ENCODE results near the gene FGF14. TPM values are rescaled to one million over a fixed set of nuclear protein-coding genes. Genes with fewer than 3 reads are reported as not detected.
A peak's percentile ranks its signal among the peaks of the same experiment; 100 is the strongest.

The FGF14 gene
- total RNA-seq, 3 donors from 2014 or later, result under 0.01 to 0.29 (median under 0.01) TPM

DNA sequence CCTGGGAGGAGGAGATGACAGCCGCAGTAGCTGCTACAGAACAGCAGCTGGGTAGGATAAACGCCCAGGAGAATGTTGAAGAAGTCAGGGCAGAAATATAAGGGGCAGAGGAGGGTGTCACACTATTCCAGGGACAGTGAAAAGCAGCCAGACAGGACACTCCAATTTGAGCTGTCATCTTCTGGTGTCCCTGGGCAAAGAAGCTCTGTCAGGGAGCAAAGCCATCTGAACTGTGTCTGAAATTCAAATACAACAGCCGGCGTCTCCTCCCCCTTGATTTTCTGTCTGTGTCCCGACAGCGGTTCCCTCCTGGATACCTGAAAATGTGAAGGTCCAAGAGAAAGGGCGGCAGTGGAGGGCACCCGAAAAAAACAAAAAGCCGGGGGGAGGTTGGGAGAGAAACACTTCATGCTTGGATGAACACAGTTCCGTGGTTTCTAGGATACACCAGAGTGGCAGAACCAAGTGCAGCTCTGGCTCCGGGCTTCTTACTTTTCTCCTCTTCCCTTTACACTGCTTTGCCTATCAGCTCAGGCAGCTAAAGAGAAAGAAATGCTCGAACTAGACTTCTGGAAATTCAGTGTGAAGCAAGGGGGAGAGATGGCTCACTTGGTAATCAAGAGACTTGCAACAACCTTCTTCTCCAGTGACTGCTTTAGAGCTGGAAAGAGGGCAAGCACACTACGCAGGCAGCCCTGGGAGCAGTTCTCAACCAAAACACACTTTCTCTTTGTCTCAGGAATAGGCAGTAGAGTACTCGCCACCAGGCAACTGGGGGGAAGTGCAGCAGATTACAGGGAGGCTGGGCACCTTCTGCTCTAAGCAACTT is 483.8 kb downstream of the FGF14 start:
- Histone ChIP-seq H3K36me3 (no peaks in the 10 kb centered on the region), H3K4me1 (no peaks in the 10 kb centered on the region), H3K9me3 (no peaks in the 10 kb centered on the region), H3K27ac (no peak overlapping the region), H3K27me3 (peaks cover 10 to 71% of the 10 kb centered on the region in 2 donors), H3K4me3 (peak overlapping the region in 1 of 3 donors; percentile 5)
- TF ChIP-seq, protein P1, sequence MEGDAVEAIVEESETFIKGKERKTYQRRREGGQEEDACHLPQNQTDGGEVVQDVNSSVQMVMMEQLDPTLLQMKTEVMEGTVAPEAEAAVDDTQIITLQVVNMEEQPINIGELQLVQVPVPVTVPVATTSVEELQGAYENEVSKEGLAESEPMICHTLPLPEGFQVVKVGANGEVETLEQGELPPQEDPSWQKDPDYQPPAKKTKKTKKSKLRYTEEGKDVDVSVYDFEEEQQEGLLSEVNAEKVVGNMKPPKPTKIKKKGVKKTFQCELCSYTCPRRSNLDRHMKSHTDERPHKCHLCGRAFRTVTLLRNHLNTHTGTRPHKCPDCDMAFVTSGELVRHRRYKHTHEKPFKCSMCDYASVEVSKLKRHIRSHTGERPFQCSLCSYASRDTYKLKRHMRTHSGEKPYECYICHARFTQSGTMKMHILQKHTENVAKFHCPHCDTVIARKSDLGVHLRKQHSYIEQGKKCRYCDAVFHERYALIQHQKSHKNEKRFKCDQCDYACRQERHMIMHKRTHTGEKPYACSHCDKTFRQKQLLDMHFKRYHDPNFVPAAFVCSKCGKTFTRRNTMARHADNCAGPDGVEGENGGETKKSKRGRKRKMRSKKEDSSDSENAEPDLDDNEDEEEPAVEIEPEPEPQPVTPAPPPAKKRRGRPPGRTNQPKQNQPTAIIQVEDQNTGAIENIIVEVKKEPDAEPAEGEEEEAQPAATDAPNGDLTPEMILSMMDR (IDR thresholded peaks at IDR 0.05), result no peak
- no peak for TF ChIP-seq POLR2A (IDR thresholded peaks at IDR 0.05)
- no peak for TF ChIP-seq POLR2AphosphoS5 (IDR thresholded peaks at IDR 0.05)
- intact Hi-C loops (cut with DNase I; ENCODE audit: low total_unique reads), result no loop called here
- DNase-seq (ENCODE audit: low spot score in 2 of 2), result no peak

DNA sequence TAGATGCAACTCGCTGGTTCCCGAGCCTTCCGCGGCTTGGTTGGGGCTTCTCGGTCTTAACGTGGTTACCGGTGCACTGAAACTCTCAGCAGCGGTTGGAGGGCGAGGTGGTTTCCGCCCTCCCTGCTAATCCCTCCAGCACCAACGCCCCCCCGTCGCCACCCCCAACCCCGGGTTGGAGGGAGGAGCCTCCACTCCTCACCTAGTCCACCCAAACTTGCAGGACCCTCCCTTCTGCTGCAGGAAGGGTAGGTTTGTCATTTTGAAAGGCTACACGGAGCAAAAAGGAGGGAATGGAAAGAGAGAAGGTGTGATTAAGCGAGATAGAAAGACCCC is 484.4 kb downstream of the FGF14 start:
- Histone ChIP-seq H3K36me3 (no peaks in the 10 kb centered on the region), H3K27ac (no peak overlapping the region), H3K9me3 (no peaks in the 10 kb centered on the region), H3K4me3 (peak overlapping the region in 1 of 3 donors; percentile 5), H3K4me1 (no peaks in the 10 kb centered on the region), H3K27me3 (peaks cover 10 to 71% of the 10 kb centered on the region in 2 donors)
- intact Hi-C loops (cut with DNase I; ENCODE audit: low total_unique reads), result no loop called here
- TF ChIP-seq POLR2AphosphoS5 (IDR thresholded peaks at IDR 0.05) (no peak), POLR2A (IDR thresholded peaks at IDR 0.05) (no peak)
- TF ChIP-seq, protein P1 (IDR thresholded peaks at IDR 0.05), result no peak
- DNase-seq (ENCODE audit: low spot score in 2 of 2), result no peak

DNA sequence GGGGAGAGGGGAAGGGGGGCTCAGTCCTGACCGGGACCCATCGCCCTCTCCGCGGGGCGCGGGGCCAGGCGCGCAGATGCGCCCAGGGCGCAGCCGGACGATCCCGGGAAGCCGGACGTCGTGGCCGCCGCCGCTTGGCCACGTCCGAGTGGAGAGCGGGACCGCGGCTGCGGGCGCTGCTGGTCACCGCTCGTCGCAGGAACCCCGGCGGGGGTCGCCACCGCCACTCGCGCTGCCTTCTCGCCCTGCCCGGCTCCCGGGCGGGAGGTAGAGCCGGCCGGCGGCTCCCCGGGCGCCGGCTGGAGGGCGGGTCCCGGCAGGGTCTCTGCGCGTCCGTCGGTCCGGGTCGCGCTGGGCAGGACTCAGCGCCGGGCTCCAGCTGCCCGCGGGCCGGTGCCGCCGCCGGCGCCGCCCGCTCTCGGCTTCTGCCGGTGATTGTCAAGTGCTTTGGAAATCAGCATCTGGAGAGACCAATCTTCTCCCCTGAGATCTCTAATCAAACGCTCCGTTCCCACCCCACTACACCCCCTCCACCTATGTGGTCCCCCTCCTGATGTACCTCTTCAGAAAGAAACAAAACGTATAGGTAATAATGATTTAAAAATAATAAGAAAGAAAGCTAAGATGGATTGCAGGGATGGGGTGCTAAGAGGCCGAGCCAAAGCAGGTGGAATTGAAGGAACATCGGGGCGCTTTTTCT is 484.9 kb downstream of the FGF14 start:
- intact Hi-C loops (cut with DNase I; ENCODE audit: low total_unique reads), result no loop called here
- TF ChIP-seq POLR2A (IDR thresholded peaks at IDR 0.05), result no peak
- TF ChIP-seq, protein P1 (IDR thresholded peaks at IDR 0.05), result no peak
- no peak for TF ChIP-seq POLR2AphosphoS5 (IDR thresholded peaks at IDR 0.05)
- H3K4me1 ChIP-seq, result no peaks in the 10 kb centered on the region
- H3K27me3 ChIP-seq, result peaks cover 10 to 71% of the 10 kb centered on the region in 2 donors
- H3K9me3 ChIP-seq, result no peaks in the 10 kb centered on the region
- peak overlapping the region; percentile 32 to 61 (median 41) for H3K4me3 ChIP-seq
- H3K36me3 ChIP-seq, result no peaks in the 10 kb centered on the region
- no peak overlapping the region for H3K27ac ChIP-seq
- DNase-seq (ENCODE audit: low spot score in 2 of 2), result no peak

DNA sequence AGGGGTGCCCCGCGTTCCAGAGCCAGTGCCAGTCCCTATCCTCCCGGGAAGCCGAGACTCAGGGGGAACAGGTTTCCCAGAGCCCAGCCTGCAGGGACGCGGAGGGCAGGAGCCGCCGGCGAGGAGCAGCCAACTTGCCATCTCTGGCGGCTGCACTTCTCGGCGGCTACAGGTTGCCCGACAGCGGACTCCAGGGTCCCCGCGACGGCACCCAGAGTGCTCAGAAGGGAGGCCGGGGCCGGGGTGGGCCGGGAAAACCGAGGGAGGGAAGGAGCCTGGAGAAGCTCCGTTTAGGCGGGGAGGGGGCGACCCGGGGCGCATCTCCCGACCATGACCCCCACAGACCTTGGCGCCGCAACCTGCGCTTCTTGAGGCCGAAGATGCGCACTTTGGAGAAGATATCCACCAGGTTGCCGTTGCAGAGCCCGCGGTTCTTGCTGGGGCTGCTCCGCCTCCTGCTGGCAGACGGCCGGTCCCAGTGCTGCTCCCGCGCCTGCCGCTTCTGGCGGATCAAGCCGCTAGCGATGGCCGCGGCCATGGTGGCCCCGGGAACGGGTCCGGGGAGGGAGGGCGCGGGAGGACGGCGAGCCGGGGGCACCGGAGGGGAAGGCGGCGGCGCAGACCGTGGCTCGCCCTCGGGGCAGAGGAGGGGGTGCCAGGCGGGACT is 485.6 kb downstream of the FGF14 start:
- peaks cover 10 to 64% of the 10 kb centered on the region in 2 donors for H3K27me3 ChIP-seq
- intact Hi-C loops (cut with DNase I; ENCODE audit: low total_unique reads), result no loop called here

More for the DNA sequence above, 485.6 kb downstream of the FGF14 start:
- Histone ChIP-seq H3K9me3 (no peaks in the 10 kb centered on the region), H3K4me1 (no peaks in the 10 kb centered on the region), H3K27ac (no peak overlapping the region), H3K4me3 (peak overlapping the region; percentile 32 to 61 (median 41)), H3K36me3 (no peaks in the 10 kb centered on the region)
- DNase-seq (ENCODE audit: low spot score in 2 of 2), result no peak
- TF ChIP-seq, protein P1 (IDR thresholded peaks at IDR 0.05), result no peak
- TF ChIP-seq POLR2AphosphoS5 (IDR thresholded peaks at IDR 0.05) (no peak), POLR2A (IDR thresholded peaks at IDR 0.05) (no peak)
